Kidney (tissue), 22 donors: ENCODE results near the gene GOLGA6L7. TPM values are rescaled to one million over a fixed set of nuclear protein-coding genes. Genes with fewer than 3 reads are reported as not detected.
"Not testable (repeated sequence)": the region's sequence is repeated elsewhere in the genome, so short reads cannot be mapped to it uniquely, and the experiment has no call there.

ENCODE experiments used
- DNase-seq, 5 donors: peaks; one replicate each; pipeline ENCODE4 v3.0.0-alpha.2; 2013 to 2020
- FAIRE-seq: peaks from 2 replicates; lab custom pipeline; 2012; peaks lifted over from hg19 to GRCh38; lab: Jason Lieb, UNC
- H3K27ac ChIP-seq, 2 donors: one replicate each; pipeline ENCODE4 v1.7.0; 2013; ENCODE audit warnings: low read depth in 2 of 2, low read length in 2 of 2, inconsistent platforms in 1 of 2
- H3K27me3 ChIP-seq: one replicate; pipeline ENCODE4 v1.7.1; 2013; ENCODE audit warnings: low read length, inconsistent platforms; ENCODE audit not compliant: control insufficient read depth, insufficient read depth
- H3K36me3 ChIP-seq, 3 donors: one replicate each; pipeline versions ENCODE4 v1.7.0 to v1.7.1; 2013; ENCODE audit warnings: low read length in 3 of 3, control low read depth in 1 of 3, inconsistent platforms in 1 of 3; ENCODE audit not compliant: insufficient read depth in 3 of 3, control insufficient read depth in 2 of 3
- H3K4me1 ChIP-seq, 3 donors: one replicate each; pipeline versions ENCODE4 v1.7.0 to v1.7.1; 2013; ENCODE audit warnings: low read length in 3 of 3, inconsistent platforms in 1 of 3, low read depth in 1 of 3; ENCODE audit not compliant: control insufficient read depth in 2 of 3, insufficient read depth in 2 of 3
- H3K4me3 ChIP-seq, 3 donors: one replicate each; pipeline versions ENCODE4 v1.7.0 to v1.8.1; 2013; ENCODE audit warnings: low read length in 3 of 3, control low read depth in 1 of 3, inconsistent platforms in 1 of 3
- H3K9ac ChIP-seq, 3 donors: one replicate each; pipeline versions ENCODE4 v1.7.0 to v1.7.1; 2013; ENCODE audit warnings: low read length in 3 of 3, control low read depth in 1 of 3, inconsistent platforms in 1 of 3
- H3K9me3 ChIP-seq, 3 donors: one replicate each; pipeline versions ENCODE4 v1.7.0 to v1.7.1; 2013; ENCODE audit warnings: low read length in 3 of 3, control low read depth in 1 of 3, inconsistent platforms in 1 of 3; ENCODE audit not compliant: control insufficient read depth in 2 of 3, insufficient read depth in 1 of 3
- CTCF ChIP-seq: IDR thresholded peaks from 3 replicates; pipeline ENCODE4 v1.5.1; 2012; ENCODE audit warnings: mild to moderate bottlenecking, moderate library complexity, borderline replicate concordance; ENCODE audit not compliant: insufficient read depth; ENCODE audit errors: extremely low read depth
- intact Hi-C: fragments of 100-400 bp; cut with DNase I; formaldehyde crosslinking; loops from one replicate; pipeline ENCODE4 v1.11.1; 2022
- long read RNA-seq, 10 donors: library from polyadenylated mRNA in 1 of 10; unstranded in 1 of 10; transcript quantifications; one replicate each; pipeline ENCODE4 v2.0.0 and lab custom pipeline, GENCODE V29; 2021 to 2026
- polyA plus RNA-seq: library from polyadenylated mRNA; stranded (reverse); fragments of 350-450 nt; fragmentation: Illumina TruSeq; extraction: RNeasy Lipid Tissue Mini Kit (QIAGEN cat#74804); gene quantifications from one replicate; pipeline ENCODE4 v1.2.3, GENCODE V29; 2014; ENCODE audit warnings: low read depth, low replicate concordance; ENCODE audit not compliant: insufficient read depth
- total RNA-seq: library from RNA; stranded (reverse); fragmentation: NEBNext Ultra II Directional; extraction: Animal tissue kit (Norgen Biotek cat#: 25700); gene quantifications from one replicate; pipeline ENCODE4 v1.2.1, GENCODE V29; 2021
- donor health status: control.
- donor health status: control.
- donor health status: control.
- donor health status: control.
- donor health status: control.
- donor health status: DM: yes; HTN: yes; CAD: no.
- donor health status: Normal renal cell carcinoma (clear cell type).

GOLGA6L7 gene
- total RNA-seq (not detected), polyA plus RNA-seq (not detected)
- long read RNA-seq, donor 1, result 0 reads
- long read RNA-seq, donor 2, result 0 reads
- long read RNA-seq, donor 3, result 0 reads
- long read RNA-seq, donor 4, result 0 reads
- long read RNA-seq, donor 5, result 0 reads
- long read RNA-seq, donor 6, result 0 reads
- long read RNA-seq, donor 7, result 0 reads
- long read RNA-seq, donor 8, result 0 reads
- long read RNA-seq, donor 9, result 0 reads
- long read RNA-seq, donor 10, result 0 reads

GRCh38 chr15:28848521-28848920 is at the start of gene GOLGA6L7:
Gene GOLGA6L7, minus strand, starts transcription at chr15:28848644. Its CDS starts 95 bp downstream, at chr15:28848549.
- DNase-seq, intact Hi-C loops, H3K27ac ChIP-seq, H3K36me3 ChIP-seq, H3K9ac ChIP-seq, H3K4me3 ChIP-seq, H3K27me3 ChIP-seq, H3K9me3 ChIP-seq, H3K4me1 ChIP-seq, FAIRE-seq: not testable (repeated sequence)

GRCh38 chr15:28897861-28898585 is 49.6 kb upstream of the GOLGA6L7 start:
- no peak overlapping the region for H3K9ac ChIP-seq
- intact Hi-C loops, result no loop called here
- no peak overlapping the region for H3K4me3 ChIP-seq
- no peaks in the 10 kb centered on the region for H3K4me1 ChIP-seq
- no peaks in the 10 kb centered on the region for H3K27me3 ChIP-seq
- no peak for FAIRE-seq
- H3K27ac ChIP-seq, result no peak overlapping the region
- H3K36me3 ChIP-seq, result no peaks in the 10 kb centered on the region
- DNase-seq, result no peak
- no peak for TF ChIP-seq CTCF
- H3K9me3 ChIP-seq, result no peaks in the 10 kb centered on the region

- Histone ChIP-seq H3K9me3 (no peaks in the 10 kb centered on the region), H3K27me3 (no peaks in the 10 kb centered on the region), H3K4me3 (no peak overlapping the region), H3K9ac (no peak overlapping the region), H3K27ac (no peak overlapping the region), H3K36me3 (no peaks in the 10 kb centered on the region), H3K4me1 (no peaks in the 10 kb centered on the region)
- DNase-seq, result no peak
- no peak for FAIRE-seq
- intact Hi-C loops, result no loop called here
- no peak for TF ChIP-seq CTCF
Observed at GRCh38 chr15:28896951-28897350, 48.5 kb upstream of the GOLGA6L7 start.

GRCh38 chr15:28895566-28895965 is 47.1 kb upstream of the GOLGA6L7 start:
- H3K36me3 ChIP-seq, result no peaks in the 10 kb centered on the region
- no peak for TF ChIP-seq CTCF
- no peak overlapping the region for H3K9ac ChIP-seq
- DNase-seq (no peak), FAIRE-seq (no peak)
- H3K27me3 ChIP-seq, result no peaks in the 10 kb centered on the region
- H3K27ac ChIP-seq, result no peak overlapping the region
- no peak overlapping the region for H3K4me3 ChIP-seq
- no peaks in the 10 kb centered on the region for H3K4me1 ChIP-seq
- intact Hi-C loops, result no loop called here
- no peaks in the 10 kb centered on the region for H3K9me3 ChIP-seq
